K562 (cell line): ENCODE data around the gene DNAI1. TPM values are rescaled to one million over a fixed set of nuclear protein-coding genes. Genes with fewer than 3 reads are reported as not detected.

Experiments used
- MTF1 ChIP-seq: fragments of 250-450 bp; sonication (Bioruptor Pico); IDR thresholded peaks from 2 replicates; pipeline ENCODE4 v1.9.0; 2021; ENCODE audit warnings: moderate library complexity, mild to moderate bottlenecking, inconsistent platforms, borderline replicate concordance
- PHF21A ChIP-seq: fragments of 450-650 bp; IDR thresholded peaks from 2 replicates; pipeline ENCODE4 v1.6.1; 2017; ENCODE audit warnings: low read depth, borderline replicate concordance
- RFX5 ChIP-seq: IDR thresholded peaks from 2 replicates; pipeline ENCODE4 v1.6.1; 2011; ENCODE audit warnings: low read depth, mild to moderate bottlenecking, improper control_type of control experiment, low read length
- SMAD3 ChIP-seq: fragments of 450-650 bp; formaldehyde crosslinking; conservative IDR thresholded peaks from 2 replicates; pipeline ENCODE4 v1.4.0; 2020; ENCODE audit warnings: mild to moderate bottlenecking
- TAF1 ChIP-seq: IDR thresholded peaks from 2 replicates; pipeline ENCODE4 v1.6.1; 2011; ENCODE audit warnings: mild to moderate bottlenecking, low read length, moderate library complexity; ENCODE audit not compliant: insufficient read depth, control insufficient read depth, severe bottlenecking; ENCODE audit errors: extremely low read depth
- TAL1 ChIP-seq: fragments of 450-650 bp; IDR thresholded peaks from 2 replicates; pipeline ENCODE4 v1.6.1; 2016; ENCODE audit warnings: mild to moderate bottlenecking
- polyA plus RNA-seq, 8 experiments: library from polyadenylated mRNA; depleted of rRNA in 4 of 8; stranded (reverse) in 5 of 8; unstranded in 3 of 8; fragments of >200 nt; fragmentation: Nextera tagmentation in 2 of 8; fragmentation: Illumina TruSeq in 1 of 8; extraction: Ambion mirVana in 2 of 8; extraction: Trizol in 1 of 8; gene quantifications; 2 replicates each; pipeline versions ENCODE4 v1.2.1 to v1.2.3, GENCODE V29; 2011 to 2014; ENCODE audit warnings: inconsistent platforms in 1 of 8, missing spikeins in 1 of 8
- total RNA-seq, 7 experiments: library from RNA; depleted of rRNA in 6 of 7; stranded (reverse); fragments of >200 nt in 6 of 7; fragmentation: Illumina TruSeq in 2 of 7; extraction: Trizol in 2 of 7; gene quantifications; 2 replicates each; pipeline versions ENCODE4 v1.2.1 to v1.2.3, GENCODE V29; 2011 to 2021; ENCODE audit warnings: low replicate concordance in 1 of 7
- TF ChIP-seq, protein P1 (sequence below): fragments of 200-800 bp; sonication (Bioruptor generic); IDR thresholded peaks from 2 replicates; pipeline ENCODE4 v1.6.1; 2016; ENCODE audit warnings: missing genetic modification characterization, missing compliant biosample characterization
- TF ChIP-seq, protein P2 (sequence below): fragments of 450-650 bp; IDR thresholded peaks from 2 replicates; pipeline ENCODE4 v1.6.1; 2017; ENCODE audit warnings: mild to moderate bottlenecking, moderate library complexity
- TF ChIP-seq, protein P3 (sequence below), 2 experiments: fragments of 450-650 bp; formaldehyde crosslinking in 1 of 2; IDR thresholded peaks; 2 replicates each; pipeline versions ENCODE4 v1.4.0 to v1.6.1; 2014 to 2020; ENCODE audit warnings: mild to moderate bottlenecking in 2 of 2, borderline replicate concordance in 1 of 2, low read depth in 1 of 2

Gene DNAI1
- total and polyA plus RNA-seq, 9 of the 15 experiments (the other 6 are each of a cell fraction or from before 2014, with no cell fraction given): 0.01 to 0.17 (median 0.04) TPM; not detected in 6

DNA sequence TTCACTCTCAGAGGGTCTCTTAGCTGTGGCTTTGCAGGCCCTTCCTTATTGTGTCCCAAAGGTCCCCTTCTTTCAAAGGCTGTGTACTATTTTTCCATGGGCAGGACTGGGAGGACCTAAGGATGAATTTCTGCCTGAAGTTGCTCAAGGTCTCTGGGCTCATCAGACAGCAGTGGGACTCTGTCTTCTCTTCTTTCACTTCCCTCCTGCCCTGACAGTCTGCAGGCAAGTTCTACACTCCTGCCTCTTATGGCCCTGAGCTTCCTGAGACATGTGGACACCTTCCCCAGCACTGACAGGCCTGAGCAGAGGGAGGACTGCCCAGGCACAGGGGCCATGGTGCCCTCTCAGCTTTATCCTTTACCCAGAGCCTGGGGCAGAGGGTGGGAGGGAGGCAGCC, 49.4 kb downstream of the DNAI1 start (continued):
- TF ChIP-seq TAL1: no peak
- TF ChIP-seq, protein P1, sequence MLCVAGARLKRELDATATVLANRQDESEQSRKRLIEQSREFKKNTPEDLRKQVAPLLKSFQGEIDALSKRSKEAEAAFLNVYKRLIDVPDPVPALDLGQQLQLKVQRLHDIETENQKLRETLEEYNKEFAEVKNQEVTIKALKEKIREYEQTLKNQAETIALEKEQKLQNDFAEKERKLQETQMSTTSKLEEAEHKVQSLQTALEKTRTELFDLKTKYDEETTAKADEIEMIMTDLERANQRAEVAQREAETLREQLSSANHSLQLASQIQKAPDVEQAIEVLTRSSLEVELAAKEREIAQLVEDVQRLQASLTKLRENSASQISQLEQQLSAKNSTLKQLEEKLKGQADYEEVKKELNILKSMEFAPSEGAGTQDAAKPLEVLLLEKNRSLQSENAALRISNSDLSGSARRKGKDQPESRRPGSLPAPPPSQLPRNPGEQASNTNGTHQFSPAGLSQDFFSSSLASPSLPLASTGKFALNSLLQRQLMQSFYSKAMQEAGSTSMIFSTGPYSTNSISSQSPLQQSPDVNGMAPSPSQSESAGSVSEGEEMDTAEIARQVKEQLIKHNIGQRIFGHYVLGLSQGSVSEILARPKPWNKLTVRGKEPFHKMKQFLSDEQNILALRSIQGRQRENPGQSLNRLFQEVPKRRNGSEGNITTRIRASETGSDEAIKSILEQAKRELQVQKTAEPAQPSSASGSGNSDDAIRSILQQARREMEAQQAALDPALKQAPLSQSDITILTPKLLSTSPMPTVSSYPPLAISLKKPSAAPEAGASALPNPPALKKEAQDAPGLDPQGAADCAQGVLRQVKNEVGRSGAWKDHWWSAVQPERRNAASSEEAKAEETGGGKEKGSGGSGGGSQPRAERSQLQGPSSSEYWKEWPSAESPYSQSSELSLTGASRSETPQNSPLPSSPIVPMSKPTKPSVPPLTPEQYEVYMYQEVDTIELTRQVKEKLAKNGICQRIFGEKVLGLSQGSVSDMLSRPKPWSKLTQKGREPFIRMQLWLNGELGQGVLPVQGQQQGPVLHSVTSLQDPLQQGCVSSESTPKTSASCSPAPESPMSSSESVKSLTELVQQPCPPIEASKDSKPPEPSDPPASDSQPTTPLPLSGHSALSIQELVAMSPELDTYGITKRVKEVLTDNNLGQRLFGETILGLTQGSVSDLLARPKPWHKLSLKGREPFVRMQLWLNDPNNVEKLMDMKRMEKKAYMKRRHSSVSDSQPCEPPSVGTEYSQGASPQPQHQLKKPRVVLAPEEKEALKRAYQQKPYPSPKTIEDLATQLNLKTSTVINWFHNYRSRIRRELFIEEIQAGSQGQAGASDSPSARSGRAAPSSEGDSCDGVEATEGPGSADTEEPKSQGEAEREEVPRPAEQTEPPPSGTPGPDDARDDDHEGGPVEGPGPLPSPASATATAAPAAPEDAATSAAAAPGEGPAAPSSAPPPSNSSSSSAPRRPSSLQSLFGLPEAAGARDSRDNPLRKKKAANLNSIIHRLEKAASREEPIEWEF: no peak
- TF ChIP-seq, protein P2, sequence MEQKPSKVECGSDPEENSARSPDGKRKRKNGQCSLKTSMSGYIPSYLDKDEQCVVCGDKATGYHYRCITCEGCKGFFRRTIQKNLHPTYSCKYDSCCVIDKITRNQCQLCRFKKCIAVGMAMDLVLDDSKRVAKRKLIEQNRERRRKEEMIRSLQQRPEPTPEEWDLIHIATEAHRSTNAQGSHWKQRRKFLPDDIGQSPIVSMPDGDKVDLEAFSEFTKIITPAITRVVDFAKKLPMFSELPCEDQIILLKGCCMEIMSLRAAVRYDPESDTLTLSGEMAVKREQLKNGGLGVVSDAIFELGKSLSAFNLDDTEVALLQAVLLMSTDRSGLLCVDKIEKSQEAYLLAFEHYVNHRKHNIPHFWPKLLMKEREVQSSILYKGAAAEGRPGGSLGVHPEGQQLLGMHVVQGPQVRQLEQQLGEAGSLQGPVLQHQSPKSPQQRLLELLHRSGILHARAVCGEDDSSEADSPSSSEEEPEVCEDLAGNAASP: no peak
- TF ChIP-seq, protein P3, sequence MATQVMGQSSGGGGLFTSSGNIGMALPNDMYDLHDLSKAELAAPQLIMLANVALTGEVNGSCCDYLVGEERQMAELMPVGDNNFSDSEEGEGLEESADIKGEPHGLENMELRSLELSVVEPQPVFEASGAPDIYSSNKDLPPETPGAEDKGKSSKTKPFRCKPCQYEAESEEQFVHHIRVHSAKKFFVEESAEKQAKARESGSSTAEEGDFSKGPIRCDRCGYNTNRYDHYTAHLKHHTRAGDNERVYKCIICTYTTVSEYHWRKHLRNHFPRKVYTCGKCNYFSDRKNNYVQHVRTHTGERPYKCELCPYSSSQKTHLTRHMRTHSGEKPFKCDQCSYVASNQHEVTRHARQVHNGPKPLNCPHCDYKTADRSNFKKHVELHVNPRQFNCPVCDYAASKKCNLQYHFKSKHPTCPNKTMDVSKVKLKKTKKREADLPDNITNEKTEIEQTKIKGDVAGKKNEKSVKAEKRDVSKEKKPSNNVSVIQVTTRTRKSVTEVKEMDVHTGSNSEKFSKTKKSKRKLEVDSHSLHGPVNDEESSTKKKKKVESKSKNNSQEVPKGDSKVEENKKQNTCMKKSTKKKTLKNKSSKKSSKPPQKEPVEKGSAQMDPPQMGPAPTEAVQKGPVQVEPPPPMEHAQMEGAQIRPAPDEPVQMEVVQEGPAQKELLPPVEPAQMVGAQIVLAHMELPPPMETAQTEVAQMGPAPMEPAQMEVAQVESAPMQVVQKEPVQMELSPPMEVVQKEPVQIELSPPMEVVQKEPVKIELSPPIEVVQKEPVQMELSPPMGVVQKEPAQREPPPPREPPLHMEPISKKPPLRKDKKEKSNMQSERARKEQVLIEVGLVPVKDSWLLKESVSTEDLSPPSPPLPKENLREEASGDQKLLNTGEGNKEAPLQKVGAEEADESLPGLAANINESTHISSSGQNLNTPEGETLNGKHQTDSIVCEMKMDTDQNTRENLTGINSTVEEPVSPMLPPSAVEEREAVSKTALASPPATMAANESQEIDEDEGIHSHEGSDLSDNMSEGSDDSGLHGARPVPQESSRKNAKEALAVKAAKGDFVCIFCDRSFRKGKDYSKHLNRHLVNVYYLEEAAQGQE (IDR thresholded peaks at IDR 0.05; ENCODE audit: borderline replicate concordance): no peak
- TF ChIP-seq, protein P3 (CRISPR knock-in tag; IDR thresholded peaks at IDR 0.05; ENCODE audit: low read depth): no peak
- no peak for TF ChIP-seq SMAD3 (CRISPR knock-in tag)
- TF ChIP-seq MTF1 (CRISPR knock-in tag): no peak
- TF ChIP-seq PHF21A: no peak
- no peak for TF ChIP-seq TAF1
- no peak for TF ChIP-seq RFX5
